ENCODE data around the gene ZFC3H1. TPM values are rescaled to one million over a fixed set of nuclear protein-coding genes. Genes with fewer than 3 reads are reported as not detected.

The ZFC3H1 gene
- total RNA-seq, result 10 to 100 TPM; 40.5 to 46.0 TPM
- polyA plus RNA-seq (2013, experiment 1 of 2), result 29.1 TPM
- 32.8 TPM for polyA plus RNA-seq (2013, experiment 2 of 2)
- long read RNA-seq, experiment 1, partial matches to known transcripts, result 5 of 6 reads
- long read RNA-seq, experiment 1, other reads (novel, unspliced or antisense), result 1 of 6 reads
- long read RNA-seq, experiment 2, full-length matches to known transcripts, result 12 of 27 reads
- long read RNA-seq, experiment 2, partial matches to known transcripts, result 10 of 27 reads
- long read RNA-seq, experiment 2, other reads (novel, unspliced or antisense), result 5 of 27 reads
- long read RNA-seq, experiment 3, transcript ZFC3H1-206 (2 exons, 1,771 nt), result major isoform, 21 of 44 reads
- long read RNA-seq, experiment 3, partial matches to known transcripts, result 22 of 44 reads
- long read RNA-seq, experiment 3, other reads (novel, unspliced or antisense), result 1 of 44 reads
- long read RNA-seq, experiment 4, partial matches to known transcripts, result 1 of 1 reads
- long read RNA-seq, experiment 4, other reads (novel, unspliced or antisense), result 0 of 1 reads

GRCh38 chr12:71663561-71664410 is at the start of gene ZFC3H1, which contains the start of gene THAP2:
ZFC3H1 (minus strand) TSS chr12:71663848; CDS start chr12:71663610, 238 bp downstream.
THAP2 (plus strand) TSS chr12:71664301; CDS start chr12:71664510, 209 bp downstream.
- Histone ChIP-seq H3K4me3 (ENCODE audit: low read length) (peak within 1 kb of the TSS; percentile 99), H3K4me1 (ENCODE audit: control insufficient read depth, insufficient read depth, low read length) (peaks cover 9% of the 10 kb centered on the region), H3K27me3 (ENCODE audit: control insufficient read depth, insufficient read depth, low read length, poor library complexity, severe bottlenecking) (no peaks in the 10 kb centered on the region), H3K9me3 (ENCODE audit: control insufficient read depth, low read length) (no peaks in the 10 kb centered on the region), H3K27ac (ENCODE audit: low read depth, low read length) (peak within 1 kb of the TSS; percentile 97), H3K36me3 (ENCODE audit: control insufficient read depth, insufficient read depth, low read length) (peaks cover 19% of the 10 kb centered on the region), H3K9ac (ENCODE audit: extremely low read depth, low read length, poor library complexity, severe bottlenecking) (peak within 1 kb of the TSS; percentile 99)
- Mint-ChIP-seq H3K4me1 (peaks cover 27% of the 10 kb centered on the region), H3K27me3 (ENCODE audit: insufficient read depth) (no peaks in the 10 kb centered on the region), H3K9me3 (no peaks in the 10 kb centered on the region), H3K27ac (peak within 1 kb of the TSS; percentile 100), H3K36me3 (ENCODE audit: low read depth) (peaks cover 27% of the 10 kb centered on the region), H3K4me3 (peak within 1 kb of the TSS; percentile 100)
- WGBS, 2 experiments (ENCODE audit: insufficient coverage in 1 of 2, insufficient read length in 1 of 2), result 0% methylated on average over 22 to 56 of the region's 57 CpGs
- peak; percentile 37 for TF ChIP-seq CTCF (conservative IDR thresholded peaks at IDR 0.05)
- DNase-seq, result peak; percentile 98

GRCh38 chr12:71710276-71711125 is 46.9 kb upstream of the ZFC3H1 start:
- H3K9ac ChIP-seq (ENCODE audit: extremely low read depth, low read length, poor library complexity, severe bottlenecking), result no peak overlapping the region
- no peaks in the 10 kb centered on the region for H3K27me3 ChIP-seq (ENCODE audit: control insufficient read depth, insufficient read depth, low read length, poor library complexity, severe bottlenecking)
- H3K9me3 ChIP-seq (ENCODE audit: control insufficient read depth, low read length), result peaks cover 19% of the 10 kb centered on the region
- no peak overlapping the region for H3K27ac ChIP-seq (ENCODE audit: low read depth, low read length)
- H3K4me1 Mint-ChIP-seq, result no peaks in the 10 kb centered on the region
- no peaks in the 10 kb centered on the region for H3K27me3 Mint-ChIP-seq (ENCODE audit: insufficient read depth)
- no peak overlapping the region for H3K4me3 Mint-ChIP-seq
- H3K36me3 ChIP-seq (ENCODE audit: control insufficient read depth, insufficient read depth, low read length), result no peaks in the 10 kb centered on the region
- peaks cover 28% of the 10 kb centered on the region for H3K9me3 Mint-ChIP-seq
- WGBS, 2 experiments (ENCODE audit: insufficient coverage in 1 of 2, insufficient read length in 1 of 2), result 88 to 93% methylated on average over 7 of the region's 7 CpGs
- no peak overlapping the region for H3K27ac Mint-ChIP-seq
- DNase-seq, result no peak
- no peak overlapping the region for H3K4me3 ChIP-seq (ENCODE audit: low read length)
- H3K4me1 ChIP-seq (ENCODE audit: control insufficient read depth, insufficient read depth, low read length), result no peaks in the 10 kb centered on the region
- no peaks in the 10 kb centered on the region for H3K36me3 Mint-ChIP-seq (ENCODE audit: low read depth)
- TF ChIP-seq CTCF (conservative IDR thresholded peaks at IDR 0.05), result no peak

- H3K9me3 ChIP-seq (ENCODE audit: control insufficient read depth, low read length), result peaks cover 7% of the 10 kb centered on the region
Observed at GRCh38 chr12:71708658-71709057, 45.0 kb upstream of the ZFC3H1 start.

More at GRCh38 chr12:71708658-71709057, 45.0 kb upstream of the ZFC3H1 start:
- Histone ChIP-seq H3K27ac (ENCODE audit: low read depth, low read length) (no peak overlapping the region), H3K9ac (ENCODE audit: extremely low read depth, low read length, poor library complexity, severe bottlenecking) (no peak overlapping the region), H3K27me3 (ENCODE audit: control insufficient read depth, insufficient read depth, low read length, poor library complexity, severe bottlenecking) (no peaks in the 10 kb centered on the region), H3K4me1 (ENCODE audit: control insufficient read depth, insufficient read depth, low read length) (no peaks in the 10 kb centered on the region), H3K36me3 (ENCODE audit: control insufficient read depth, insufficient read depth, low read length) (peaks cover 5% of the 10 kb centered on the region), H3K4me3 (ENCODE audit: low read length) (no peak overlapping the region)
- Mint-ChIP-seq H3K27me3 (ENCODE audit: insufficient read depth) (no peaks in the 10 kb centered on the region), H3K4me3 (no peak overlapping the region), H3K36me3 (ENCODE audit: low read depth) (no peaks in the 10 kb centered on the region), H3K4me1 (no peaks in the 10 kb centered on the region), H3K9me3 (peaks cover 13% of the 10 kb centered on the region), H3K27ac (no peak overlapping the region)
- DNase-seq, result no peak
- no peak for TF ChIP-seq CTCF (conservative IDR thresholded peaks at IDR 0.05)
- WGBS, 2 experiments (ENCODE audit: insufficient coverage in 1 of 2, insufficient read length in 1 of 2), result 100% methylated on average over 1 of the region's 1 CpG

Data from endodermal cell (in vitro differentiated cells).